Measurements from ENCODE around the gene ACYP2. TPM values are rescaled to one million over a fixed set of nuclear protein-coding genes. Genes with fewer than 3 reads are reported as not detected.
A peak's percentile ranks its signal among the peaks of the same experiment; 100 is the strongest.
"Not testable (repeated sequence)": the region's sequence is repeated elsewhere in the genome, so short reads cannot be mapped to it uniquely, and the experiment has no call there.

Gene ACYP2
- total RNA-seq, 6 donors from 2014 or later, result 8.9 to 15.7 (median 14.8) TPM

- TF ChIP-seq POLR2A (IDR thresholded peaks at IDR 0.05) (no peak), EP300 (IDR thresholded peaks at IDR 0.05) (no peak), POLR2AphosphoS5 (IDR thresholded peaks at IDR 0.05) (no peak), CTCF (IDR thresholded peaks at IDR 0.05) (no peak)
- Histone ChIP-seq H3K4me1 (no peaks in the 10 kb centered on the region), H3K36me3 (no peaks in the 10 kb centered on the region), H3K4me3 (no peak overlapping the region), H3K9me3 (no peaks in the 10 kb centered on the region), H3K27ac (no peak overlapping the region), H3K27me3 (no peaks in the 10 kb centered on the region)
- ATAC-seq (ENCODE audit: low FRiP score in 2 of 2), result no peak
- no peak for DNase-seq
- WGBS, 2 donors, result 76 to 77% methylated on average over 2 of the region's 2 CpGs
Observed at GRCh38 chr2:54262015-54262765, 146.8 kb downstream of the ACYP2 start.

DNA sequence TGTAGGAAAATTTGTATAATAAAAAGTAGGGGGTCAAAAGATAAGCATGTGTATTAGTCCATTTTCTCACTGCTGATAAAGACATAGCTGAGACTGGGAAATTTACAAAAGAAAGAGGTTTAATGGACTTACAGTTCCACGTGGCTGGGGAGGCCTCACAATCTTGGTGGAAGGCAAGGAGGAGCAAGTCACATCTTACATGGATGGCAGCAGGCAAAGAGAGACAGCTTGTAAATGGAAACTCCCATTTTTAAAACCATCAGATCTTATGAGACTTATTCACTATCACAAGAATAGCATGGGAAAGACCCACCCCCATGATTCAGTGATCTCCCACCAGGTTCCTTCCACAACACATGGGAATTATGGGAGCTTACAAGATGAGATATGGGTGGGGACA lies 149.7 kb downstream of the ACYP2 start:
- not testable (repeated sequence) for H3K27me3 ChIP-seq; H3K36me3 ChIP-seq; ATAC-seq (ENCODE audit: low FRiP score in 2 of 2); H3K27ac ChIP-seq; H3K4me1 ChIP-seq; DNase-seq; H3K9me3 ChIP-seq; H3K4me3 ChIP-seq
- WGBS, 2 donors, result 74 to 85% methylated on average over 1 of the region's 1 CpG

GRCh38 chr2:54267577-54267976 lies 152.2 kb downstream of the ACYP2 start:
- Histone ChIP-seq H3K9me3 (no peaks in the 10 kb centered on the region), H3K4me1 (no peaks in the 10 kb centered on the region), H3K27me3 (no peaks in the 10 kb centered on the region), H3K4me3 (no peak overlapping the region), H3K36me3 (no peaks in the 10 kb centered on the region), H3K27ac (no peak overlapping the region)
- TF ChIP-seq POLR2A (IDR thresholded peaks at IDR 0.05) (no peak), POLR2AphosphoS5 (IDR thresholded peaks at IDR 0.05) (no peak), CTCF (IDR thresholded peaks at IDR 0.05) (no peak), EP300 (IDR thresholded peaks at IDR 0.05) (no peak)
- no peak for ATAC-seq (ENCODE audit: low FRiP score in 2 of 2)
- WGBS, 2 donors, result 97 to 100% methylated on average over 1 of the region's 1 CpG
- no peak for DNase-seq

DNA sequence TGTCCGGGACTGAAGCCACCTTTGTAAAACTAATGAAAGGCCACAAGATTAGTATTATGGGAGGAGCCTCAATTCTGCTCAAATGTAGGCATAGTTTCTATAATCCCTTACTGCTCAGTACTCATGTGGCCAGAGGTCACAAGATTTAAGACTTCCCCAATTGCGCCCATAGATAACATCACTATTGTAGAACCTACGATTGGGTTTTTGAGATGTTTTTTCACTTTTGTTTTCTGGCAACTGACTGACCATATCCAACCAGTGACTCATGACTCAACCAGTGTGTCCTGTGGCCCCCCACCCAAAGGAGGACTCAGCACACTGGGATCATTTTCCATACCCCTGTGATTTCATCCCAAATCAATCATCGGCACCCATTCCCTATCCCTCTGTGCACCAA lies 155.8 kb downstream of the ACYP2 start:
- no peaks in the 10 kb centered on the region for H3K36me3 ChIP-seq
- TF ChIP-seq CTCF (IDR thresholded peaks at IDR 0.05), result no peak
- TF ChIP-seq POLR2A (IDR thresholded peaks at IDR 0.05), result no peak
- TF ChIP-seq EP300 (IDR thresholded peaks at IDR 0.05), result no peak
- TF ChIP-seq POLR2AphosphoS5 (IDR thresholded peaks at IDR 0.05), result no peak
- H3K27ac ChIP-seq, result no peak overlapping the region
- H3K4me1 ChIP-seq, result peaks cover 0 to 2% (median 0%) of the 10 kb centered on the region in 4 donors
- 93 to 94% methylated on average over 4 of the region's 4 CpGs for WGBS, 2 donors
- no peaks in the 10 kb centered on the region for H3K9me3 ChIP-seq
- no peaks in the 10 kb centered on the region for H3K27me3 ChIP-seq
- DNase-seq, result no peak
- H3K4me3 ChIP-seq, result no peak overlapping the region
- peak in 1 of 2 donors; percentile 35 for ATAC-seq (ENCODE audit: low FRiP score in 2 of 2)

- Histone ChIP-seq H3K27me3 (no peaks in the 10 kb centered on the region), H3K27ac (no peak overlapping the region), H3K9me3 (no peaks in the 10 kb centered on the region), H3K36me3 (no peaks in the 10 kb centered on the region), H3K4me3 (no peak overlapping the region), H3K4me1 (peaks cover 0 to 2% (median 0%) of the 10 kb centered on the region in 4 donors)
- ATAC-seq (ENCODE audit: low FRiP score in 2 of 2) (peak; percentile 11 to 55), DNase-seq (no peak)
- 86 to 89% methylated on average over 4 to 6 of the region's 6 CpGs for WGBS, 2 donors
- TF ChIP-seq POLR2AphosphoS5 (IDR thresholded peaks at IDR 0.05) (no peak), POLR2A (IDR thresholded peaks at IDR 0.05) (no peak), EP300 (IDR thresholded peaks at IDR 0.05) (no peak), CTCF (IDR thresholded peaks at IDR 0.05) (no peak)
Observed at GRCh38 chr2:54271843-54272627, 156.6 kb downstream of the ACYP2 start.
